NB4 (cell line): ENCODE measurements around the gene AGAP1.

Experiments used
- POLR2A ChIP-seq: IDR thresholded peaks from 2 replicates; pipeline ENCODE4 v1.6.1; 2011; ENCODE audit warnings: mild to moderate bottlenecking; ENCODE audit not compliant: insufficient read length; ENCODE audit errors: extremely low read depth
- TF ChIP-seq, protein P1 (sequence below): IDR thresholded peaks from one replicate; pipeline ENCODE4 v1.5.1; 2012; ENCODE audit warnings: low read depth, low read length

DNA sequence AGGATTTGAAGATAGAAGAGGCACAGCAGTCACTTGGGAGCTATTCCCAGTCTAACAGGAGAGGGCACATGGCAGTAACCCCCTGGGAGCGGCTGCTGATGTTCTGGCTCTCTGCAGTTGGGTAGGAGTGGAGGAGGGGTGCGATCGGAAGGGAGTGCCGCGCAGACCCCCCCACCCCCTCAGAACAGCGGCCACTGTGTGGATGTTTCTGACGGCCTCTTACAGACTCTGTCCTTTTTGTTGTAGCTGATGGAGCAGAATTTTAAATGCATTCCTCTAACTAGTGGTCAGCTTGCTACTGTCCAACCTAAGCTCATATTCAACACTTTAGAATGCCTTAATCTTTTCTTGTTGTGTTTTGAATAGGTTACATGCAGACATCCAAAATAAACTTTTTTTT lies 127.9 kb downstream of the AGAP1 start:
- TF ChIP-seq, protein P1, sequence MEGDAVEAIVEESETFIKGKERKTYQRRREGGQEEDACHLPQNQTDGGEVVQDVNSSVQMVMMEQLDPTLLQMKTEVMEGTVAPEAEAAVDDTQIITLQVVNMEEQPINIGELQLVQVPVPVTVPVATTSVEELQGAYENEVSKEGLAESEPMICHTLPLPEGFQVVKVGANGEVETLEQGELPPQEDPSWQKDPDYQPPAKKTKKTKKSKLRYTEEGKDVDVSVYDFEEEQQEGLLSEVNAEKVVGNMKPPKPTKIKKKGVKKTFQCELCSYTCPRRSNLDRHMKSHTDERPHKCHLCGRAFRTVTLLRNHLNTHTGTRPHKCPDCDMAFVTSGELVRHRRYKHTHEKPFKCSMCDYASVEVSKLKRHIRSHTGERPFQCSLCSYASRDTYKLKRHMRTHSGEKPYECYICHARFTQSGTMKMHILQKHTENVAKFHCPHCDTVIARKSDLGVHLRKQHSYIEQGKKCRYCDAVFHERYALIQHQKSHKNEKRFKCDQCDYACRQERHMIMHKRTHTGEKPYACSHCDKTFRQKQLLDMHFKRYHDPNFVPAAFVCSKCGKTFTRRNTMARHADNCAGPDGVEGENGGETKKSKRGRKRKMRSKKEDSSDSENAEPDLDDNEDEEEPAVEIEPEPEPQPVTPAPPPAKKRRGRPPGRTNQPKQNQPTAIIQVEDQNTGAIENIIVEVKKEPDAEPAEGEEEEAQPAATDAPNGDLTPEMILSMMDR: no peak
- TF ChIP-seq POLR2A: no peak
